Pancreas (tissue), 10 donors: Measurements from ENCODE around the gene RAB42. TPM values are rescaled to one million over a fixed set of nuclear protein-coding genes. Genes with fewer than 3 reads are reported as not detected.

Experiments
- ATAC-seq, 4 donors: fragments of 200-7000 bp; cut with Tn5 transposase; one replicate each; pipeline versions ENCODE4 v1.8.0 to v1.9.1; 2020; ENCODE audit warnings: mild to moderate bottlenecking in 4 of 4, moderate library complexity in 4 of 4
- DNase-seq, 6 donors: peaks; one replicate each; pipeline ENCODE4 v3.0.0-alpha.2; 2020
- FAIRE-seq: peaks from 2 replicates; lab custom pipeline; 2012; peaks lifted over from hg19 to GRCh38; lab: Jason Lieb, UNC
- H3K27ac ChIP-seq, 4 donors: fragments of 200-600 bp; sonication (generic); 1 replicate in 3 of 4; 2 replicates in 1 of 4; pipeline versions ENCODE4 v1.5.0 to v1.8.0; 2020
- H3K27me3 ChIP-seq, 4 donors: fragments of 200-600 bp; one replicate each; pipeline ENCODE4 v1.8.0; 2021
- H3K36me3 ChIP-seq, 3 donors: fragments of 200-600 bp; sonication (generic) in 1 of 3; one replicate each; pipeline versions ENCODE4 v1.5.0 to v1.8.0; 2020 to 2021
- H3K4me1 ChIP-seq, 3 donors: fragments of 200-600 bp; one replicate each; pipeline ENCODE4 v1.8.0; 2021
- H3K4me3 ChIP-seq, 4 donors: fragments of 200-600 bp; sonication (generic) in 2 of 4; one replicate each; pipeline versions ENCODE4 v1.5.0 to v1.8.0; 2020 to 2021
- H3K9me3 ChIP-seq, 4 donors: fragments of 200-600 bp; one replicate each; pipeline ENCODE4 v1.8.0; 2021
- CTCF ChIP-seq, 4 donors: fragments of 200-600 bp; sonication (generic) in 3 of 4; IDR thresholded peaks; one replicate each; pipeline versions ENCODE4 v1.5.0 to v1.8.0; 2021; ENCODE audit warnings: antibody characterized with exemption in 4 of 4
- WGBS, 2 donors: extraction: QIAGEN DNeasy Blood & Tissue Kit; methylation state at CpG; one replicate each; pipeline ENCODE4 v1.1.7; 2013; 5-methylcytosine and 5-hydroxymethylcytosine counted together
- intact Hi-C, 3 donors: fragments of 100-400 bp; cut with DNase I; formaldehyde crosslinking; loops; one replicate each; pipeline versions ENCODE4 v1.11.1 to v1.14.2; 2022
- polyA plus RNA-seq, 2 donors: library from polyadenylated mRNA; stranded (reverse); fragments of 200-250 nt; gene quantifications; one replicate each; pipeline ENCODE4 v1.2.3, GENCODE V29; 2013
- total RNA-seq, 6 donors: library from RNA; stranded (reverse); fragmentation: NEBNext Ultra II Directional in 4 of 6; extraction: Animal tissue kit (Norgen Biotek cat#: 25700) in 4 of 6; gene quantifications; one replicate each; pipeline versions ENCODE4 v1.2.1 to v1.2.4, GENCODE V29; 2021 to 2023
- donor health status: healthy with polysubstance abuse.
- donor health status: DM: no; HTN: no; CAD: no; lungs with moderate emphysema.
- donor health status: DM: no; HTN: no; CAD: no.
- donor health status: control.
- donor health status: control.
- donor health status: Bipolar disorder and iron deficiency.
- donor health status: DM: yes; HTN: yes; CAD: no.
- donor health status: DM: no; HTN: no; CAD: no.
- donor health status: DM: no; HTN: no; CAD: no.
- donor health status: DM: yes; HTN: yes; CAD: no.

RAB42 gene
- total RNA-seq, result 1 to 10 TPM in 2 of 6 donors, under 1 TPM in 4; 0.14 to 3.0 (median 0.53) TPM
- under 1 TPM; 0.16 to 0.72 TPM for polyA plus RNA-seq

- Histone ChIP-seq H3K27me3 (no peaks in the 10 kb centered on the region), H3K4me3 (peak within 1 kb of the TSS; percentile 20 to 61 (median 40)), H3K36me3 (no peaks in the 10 kb centered on the region), H3K27ac (peak within 1 kb of the TSS in 1 of 4 donors; percentile 19), H3K4me1 (no peaks in the 10 kb centered on the region), H3K9me3 (no peaks in the 10 kb centered on the region)
- FAIRE-seq, result no peak
- WGBS, 2 donors, result 37 to 65% methylated on average over 6 to 13 of the region's 13 CpGs
- TF ChIP-seq CTCF (IDR thresholded peaks at IDR 0.05), result no peak
- peak in 2 of 6 donors; percentile 24 to 37 for DNase-seq
- intact Hi-C loops, result no loop called here
- peak; percentile 52 to 70 (median 54) for ATAC-seq
These were observed at the start of gene RAB42 for GRCh38 chr1:28591708-28592320. Gene RAB42, plus strand, starts transcription at chr1:28592265. Its CDS starts 247 bp downstream, at chr1:28592512.

GRCh38 chr1:28545246-28545628, 46.8 kb upstream of the RAB42 start:
- H3K27ac ChIP-seq, result no peak overlapping the region
- DNase-seq, result no peak
- TF ChIP-seq CTCF (IDR thresholded peaks at IDR 0.05), result no peak
- WGBS, 2 donors, result 89 to 94% methylated on average over 4 of the region's 4 CpGs
- no peak overlapping the region for H3K4me3 ChIP-seq
- no peak for FAIRE-seq
- no peaks in the 10 kb centered on the region for H3K36me3 ChIP-seq
- intact Hi-C loops, result no loop called here
- no peak for ATAC-seq
- no peaks in the 10 kb centered on the region for H3K27me3 ChIP-seq
- no peaks in the 10 kb centered on the region for H3K4me1 ChIP-seq
- H3K9me3 ChIP-seq, result no peaks in the 10 kb centered on the region

- Histone ChIP-seq H3K27ac (no peak overlapping the region), H3K4me1 (no peaks in the 10 kb centered on the region), H3K27me3 (no peaks in the 10 kb centered on the region), H3K36me3 (no peaks in the 10 kb centered on the region), H3K4me3 (no peak overlapping the region), H3K9me3 (no peaks in the 10 kb centered on the region)
- 53 to 62% methylated on average over 3 of the region's 3 CpGs for WGBS, 2 donors
- FAIRE-seq (no peak), ATAC-seq (no peak), DNase-seq (no peak)
- TF ChIP-seq CTCF (IDR thresholded peaks at IDR 0.05), result no peak
- intact Hi-C loops, result no loop called here
These were observed 43.7 kb upstream of the RAB42 start for GRCh38 chr1:28548318-28548717.

GRCh38 chr1:28551381-28551780, 40.7 kb upstream of the RAB42 start:
- DNase-seq, result no peak
- WGBS, 2 donors, result 86 to 91% methylated on average over 6 of the region's 6 CpGs
- no peaks in the 10 kb centered on the region for H3K36me3 ChIP-seq
- H3K27ac ChIP-seq, result no peak overlapping the region
- H3K27me3 ChIP-seq, result no peaks in the 10 kb centered on the region
- intact Hi-C loops, result no loop called here
- H3K9me3 ChIP-seq, result no peaks in the 10 kb centered on the region
- FAIRE-seq, result no peak
- ATAC-seq, result no peak
- H3K4me3 ChIP-seq, result no peak overlapping the region
- TF ChIP-seq CTCF (IDR thresholded peaks at IDR 0.05), result no peak
- H3K4me1 ChIP-seq, result peaks cover 0 to 3% (median 0%) of the 10 kb centered on the region in 3 donors
